GM21619 (cell line): ENCODE data around the gene BCAS4.
"Not testable (repeated sequence)": the region's sequence is repeated elsewhere in the genome, so short reads cannot be mapped to it uniquely, and the experiment has no call there.

Source experiments
- ATAC-seq: cut with Tn5 transposase; IDR thresholded peaks from one replicate; pipeline ENCODE4 v1.9.1; 2021; ENCODE audit not compliant: unreplicated experiment

BCAS4 gene

GRCh38 chr20:50771419-50772080 lies 23.3 kb upstream of the BCAS4 start:
- not testable (repeated sequence) for ATAC-seq

- ATAC-seq = no peak
Measured at GRCh38 chr20:50772420-50773185, 22.3 kb upstream of the BCAS4 start.

GRCh38 chr20:50774515-50774914 lies 20.3 kb upstream of the BCAS4 start:
- no peak for ATAC-seq

GRCh38 chr20:50776122-50776817 lies 18.6 kb upstream of the BCAS4 start:
- no peak for ATAC-seq

- no peak for ATAC-seq
Measured at GRCh38 chr20:50777373-50777772, 17.5 kb upstream of the BCAS4 start.

- not testable (repeated sequence) for ATAC-seq
Measured at GRCh38 chr20:50778994-50779393, 15.9 kb upstream of the BCAS4 start.

GRCh38 chr20:50783390-50783789 lies 11.5 kb upstream of the BCAS4 start:
- no peak for ATAC-seq

- no peak for ATAC-seq
Measured at GRCh38 chr20:50783903-50784302, 11.0 kb upstream of the BCAS4 start.

GRCh38 chr20:50784464-50784863 lies 10.4 kb upstream of the BCAS4 start:
- ATAC-seq = no peak

- ATAC-seq = no peak
Measured at GRCh38 chr20:50786703-50787102, 8.2 kb upstream of the BCAS4 start.

GRCh38 chr20:50787181-50787580 lies 7.7 kb upstream of the BCAS4 start:
- no peak for ATAC-seq

- ATAC-seq = no peak
Measured at GRCh38 chr20:50788045-50788991, 6.5 kb upstream of the BCAS4 start.

- no peak for ATAC-seq
Measured at GRCh38 chr20:50789968-50790650, 4.8 kb upstream of the BCAS4 start.

- ATAC-seq = peak; percentile 55
Measured at GRCh38 chr20:50790651-50791277, 4.1 kb upstream of the BCAS4 start.

GRCh38 chr20:50792708-50793574 lies 1.9 kb upstream of the BCAS4 start:
- no peak for ATAC-seq

GRCh38 chr20:50793575-50794016 lies 1.3 kb upstream of the BCAS4 start:
- not testable (repeated sequence) for ATAC-seq

- peak; percentile 2 for ATAC-seq
Measured at GRCh38 chr20:50794181-50794845, 548 bp upstream of the BCAS4 start.

GRCh38 chr20:50797142-50797541 lies 2.3 kb downstream of the BCAS4 start:
- ATAC-seq = no peak
